Myocyte (in vitro differentiated cells): ENCODE measurements around the gene TMTC2. TPM values are rescaled to one million over a fixed set of nuclear protein-coding genes. Genes with fewer than 3 reads are reported as not detected.

ENCODE experiments used
- DNase-seq: peaks from one replicate; pipeline ENCODE4 v3.0.0-alpha.2; 2012; ENCODE audit warnings: low read depth
- polyA plus RNA-seq: library from polyadenylated mRNA; unstranded; fragments of >200 nt; gene quantifications from one replicate; pipeline ENCODE4 v1.2.1, GENCODE V29; 2012; ENCODE audit warnings: missing spikeins
- total RNA-seq: library from RNA; depleted of rRNA; stranded (reverse); fragments of >200 nt; gene quantifications from 2 replicates; pipeline ENCODE4 v1.2.3, GENCODE V29; 2014

TMTC2 gene
- total RNA-seq, result 0.62 and 0.78 TPM in 2 replicates
- polyA plus RNA-seq, result 0.26 TPM

DNA sequence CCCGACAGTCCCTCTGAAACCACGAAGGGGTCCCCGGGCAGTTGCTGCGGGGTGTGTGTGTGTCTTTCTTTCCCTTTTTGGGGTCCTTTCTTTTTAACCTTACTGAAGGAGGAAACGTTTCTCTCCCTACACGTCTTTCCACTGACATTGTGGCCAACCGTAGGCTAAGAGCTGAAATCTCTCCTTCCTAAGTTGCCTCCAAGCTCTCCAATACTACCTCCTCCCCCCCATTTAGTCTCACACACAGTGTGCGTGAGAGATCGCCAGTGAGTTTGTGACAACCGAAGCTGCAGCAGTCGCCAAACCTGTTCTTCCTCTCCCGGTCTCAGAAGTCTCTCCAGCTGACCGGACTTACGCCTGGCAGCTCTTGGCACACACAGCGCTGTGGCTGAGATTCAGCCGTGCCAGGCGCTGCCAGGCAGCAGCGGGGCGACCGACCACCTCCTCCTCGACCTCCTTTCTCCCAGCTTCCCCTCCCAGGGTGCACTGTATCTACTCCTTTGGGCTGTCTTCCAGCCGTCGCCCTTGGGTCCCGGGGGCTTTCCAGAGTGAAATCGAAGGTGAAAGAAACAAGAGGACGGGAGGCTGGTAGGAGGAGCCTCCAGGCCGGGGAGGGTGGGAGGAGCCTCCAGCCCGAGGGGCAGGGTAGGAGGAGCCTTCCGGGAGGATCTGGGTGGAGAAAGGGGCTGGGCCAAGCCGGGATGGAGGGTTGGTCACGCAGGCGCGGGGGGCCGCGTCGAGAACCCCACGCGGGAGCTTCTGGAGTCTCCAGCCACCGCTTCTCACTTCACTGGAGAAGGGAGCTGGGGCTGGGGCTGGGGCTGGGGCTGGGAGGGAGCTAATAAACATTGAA, at the start of gene TMTC2:
TMTC2 (plus strand) TSS at position 739 of the 853 bp plus-strand sequence.
- DNase-seq, result peak; percentile 94

DNA sequence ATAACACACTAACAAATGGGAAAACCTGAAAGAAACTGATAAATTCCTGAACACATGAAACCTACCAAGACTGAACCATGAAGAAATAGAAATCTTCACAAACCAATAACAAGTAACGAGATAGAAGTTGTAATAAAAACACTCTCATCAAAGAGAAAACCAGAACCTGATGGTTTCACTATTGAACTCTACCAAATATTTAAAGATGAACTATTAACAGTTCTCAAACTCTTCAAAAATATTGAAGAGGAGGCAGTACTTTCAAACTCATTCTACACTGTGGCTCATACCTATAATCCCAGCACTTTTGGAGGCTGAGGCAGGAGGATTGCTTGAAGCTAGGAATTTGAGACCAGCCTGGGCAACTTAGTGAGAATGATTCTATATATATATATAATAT, 48.4 kb upstream of the TMTC2 start:
- no peak for DNase-seq

DNA sequence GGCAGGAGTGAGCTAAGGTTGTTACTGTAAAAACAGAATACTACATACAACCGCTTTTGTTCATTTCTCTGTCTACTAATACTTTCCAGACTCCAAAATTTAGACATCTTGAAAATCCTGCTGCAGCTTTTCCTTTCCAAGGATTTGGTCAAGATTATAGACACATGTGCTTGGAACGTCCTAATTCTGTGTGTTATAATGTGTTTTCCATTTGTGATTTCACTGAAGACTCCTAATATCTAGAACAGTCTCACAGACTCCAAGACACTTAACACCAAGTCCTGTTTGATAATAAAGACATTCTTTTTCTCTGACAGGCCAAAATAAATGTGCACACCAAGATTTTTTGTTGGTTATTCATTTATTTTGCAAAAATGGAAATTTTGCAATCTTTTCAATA, 41.8 kb upstream of the TMTC2 start:
- DNase-seq, result no peak

DNA sequence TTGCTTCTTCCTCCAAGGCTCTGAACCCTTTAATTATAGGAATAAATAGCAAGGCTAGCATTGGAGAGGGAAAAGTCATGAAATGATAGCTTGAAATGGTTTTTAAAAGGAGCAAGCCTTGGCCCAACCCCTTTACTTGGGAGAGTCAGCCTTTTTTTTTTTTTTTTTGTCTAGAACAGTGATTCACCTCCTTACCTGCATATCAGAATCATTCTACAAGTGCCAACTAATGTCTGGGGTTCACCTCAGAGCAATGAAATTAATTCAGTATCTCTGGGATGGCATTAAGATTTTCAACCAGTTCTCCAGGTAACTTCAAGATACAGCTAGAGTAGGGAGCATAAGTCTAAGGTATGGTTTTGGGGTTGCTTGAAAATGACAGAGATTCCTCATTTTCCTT, 41.3 kb upstream of the TMTC2 start:
- no peak for DNase-seq

DNA sequence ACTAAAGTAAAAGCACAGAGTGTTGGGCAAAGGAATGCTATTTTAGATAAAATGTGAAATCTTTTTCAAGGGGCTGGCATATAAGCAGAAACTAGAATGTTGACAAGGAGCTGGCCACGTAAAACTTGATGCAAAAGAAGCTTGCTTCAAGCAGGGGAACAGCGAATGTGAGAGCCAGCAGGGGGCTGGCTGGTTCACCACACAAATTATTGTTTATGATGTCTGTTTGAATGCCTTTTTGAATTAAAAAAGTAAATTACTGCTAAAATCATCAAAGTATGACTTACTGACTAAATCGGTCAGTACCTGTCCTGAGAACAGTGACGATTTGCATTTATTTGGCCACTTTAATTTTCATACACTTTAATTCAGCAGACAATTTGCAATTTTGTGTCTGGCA, 38.9 kb upstream of the TMTC2 start:
- no peak for DNase-seq

DNA sequence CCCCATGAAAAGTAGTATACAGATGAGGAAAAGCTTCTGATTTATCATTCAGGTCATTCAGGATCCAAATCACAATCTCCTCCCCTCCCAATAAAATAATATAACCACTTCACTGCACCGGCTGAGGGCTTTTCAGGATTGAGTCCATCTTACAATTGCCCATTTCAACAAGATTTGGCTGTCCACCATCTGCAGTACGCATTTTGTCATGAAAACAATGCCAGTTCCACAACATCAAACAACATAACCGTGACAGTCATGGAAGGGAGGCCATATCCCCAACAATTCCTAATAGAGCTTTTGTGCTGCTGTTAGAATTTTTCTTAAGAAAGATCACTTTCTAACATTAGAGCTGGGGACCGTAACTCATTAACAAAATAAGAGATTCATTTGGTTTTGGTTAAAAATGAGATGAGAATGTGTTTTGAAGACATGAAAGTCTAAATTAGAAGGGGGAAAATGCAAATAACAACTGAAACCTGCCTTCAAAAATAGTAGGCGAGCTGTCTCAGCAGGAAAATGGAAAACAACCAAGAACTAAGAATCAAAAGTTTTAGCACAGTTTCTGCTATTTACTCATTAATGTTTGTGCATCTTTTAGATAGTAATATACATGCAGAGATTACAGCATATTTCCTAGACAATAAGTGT, 38.3 kb upstream of the TMTC2 start:
- no peak for DNase-seq

DNA sequence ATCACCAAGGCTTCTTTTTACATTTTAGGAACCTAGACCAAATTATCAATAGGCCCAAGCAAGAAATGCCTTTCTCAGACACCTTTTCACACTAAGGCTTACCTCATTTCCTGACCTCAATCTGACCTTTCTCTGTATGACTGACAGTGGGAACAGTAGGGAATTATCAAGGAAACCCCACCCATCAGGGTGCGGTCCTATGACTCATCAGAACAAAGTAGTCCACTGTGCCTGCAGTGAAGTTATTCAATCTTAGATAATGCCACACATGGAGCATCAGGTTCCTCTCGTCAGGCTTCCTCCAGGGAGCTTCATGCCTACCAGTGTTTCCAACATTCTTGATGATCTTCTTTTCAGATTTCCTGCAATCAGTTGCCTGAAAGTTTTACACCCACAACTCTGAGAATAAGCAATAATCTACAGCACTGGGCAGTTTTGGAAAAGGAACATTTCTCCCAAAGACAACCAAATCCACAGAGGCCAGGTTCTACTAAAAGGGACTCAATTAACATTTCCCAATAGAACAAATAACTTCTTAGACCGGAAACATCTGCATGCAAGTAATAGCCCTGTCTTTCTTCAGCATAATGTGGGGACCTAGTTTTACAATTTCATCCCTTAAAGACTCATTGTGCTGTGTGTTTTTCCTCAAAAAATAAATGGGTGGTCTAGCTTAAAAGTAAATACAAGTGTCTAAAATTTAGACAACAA, 35.9 kb upstream of the TMTC2 start:
- peak; percentile 38 for DNase-seq

DNA sequence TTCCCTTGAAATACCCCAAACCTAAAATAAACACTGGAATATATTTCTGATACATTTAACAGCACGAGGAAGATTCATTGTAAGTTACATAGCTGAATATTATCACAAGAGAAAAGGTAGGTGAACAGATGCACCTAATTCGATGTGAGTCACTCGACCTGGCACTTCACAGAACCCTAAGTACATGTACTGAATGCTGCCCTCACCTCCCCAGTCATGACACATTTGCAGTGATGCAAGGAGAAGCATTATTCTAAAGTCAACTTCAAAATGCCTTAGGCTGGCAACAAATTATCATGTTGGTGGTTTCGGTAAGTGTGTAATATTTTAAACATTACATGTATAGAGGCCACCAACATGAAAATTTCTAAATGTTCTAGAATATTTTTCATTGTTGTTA, 35.2 kb upstream of the TMTC2 start:
- no peak for DNase-seq

DNA sequence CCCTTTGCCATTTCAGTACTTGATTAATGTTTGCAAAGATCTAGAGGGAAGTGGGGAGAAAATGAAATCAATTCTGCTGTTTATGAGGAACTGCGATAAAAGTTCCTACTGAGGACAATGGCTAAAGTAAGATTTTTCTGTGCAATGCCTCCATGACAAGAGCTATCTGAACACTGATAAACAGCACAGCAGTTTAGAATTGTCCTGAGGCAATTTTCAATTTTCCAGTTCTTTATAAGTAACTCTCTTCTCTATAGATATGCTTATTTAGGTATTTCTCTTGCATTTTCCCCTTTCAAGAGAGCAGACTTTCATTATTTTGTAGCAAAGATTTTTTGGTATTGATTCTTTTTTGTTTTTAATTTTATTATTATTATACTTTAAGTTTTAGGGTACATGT, 34.6 kb upstream of the TMTC2 start:
- DNase-seq, result no peak

DNA sequence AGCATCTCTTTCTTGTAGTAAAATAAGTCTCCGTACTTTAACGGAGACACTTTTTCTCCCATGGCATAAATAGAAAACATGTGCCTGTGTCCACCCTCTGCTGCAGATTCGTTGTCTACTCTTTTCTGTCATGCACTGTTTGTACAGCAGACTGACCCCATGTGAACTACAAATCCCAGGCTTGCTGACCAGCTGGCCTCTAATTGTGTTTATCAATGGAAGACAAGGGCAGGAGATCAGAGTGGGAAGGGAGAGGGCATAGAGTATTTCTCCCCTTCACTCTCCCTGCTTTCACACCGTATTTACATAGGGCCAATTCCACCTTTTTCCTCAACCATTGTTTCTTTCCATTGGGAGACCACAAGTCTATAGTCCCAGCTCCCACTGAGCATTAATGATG, 31.0 kb upstream of the TMTC2 start:
- no peak for DNase-seq

DNA sequence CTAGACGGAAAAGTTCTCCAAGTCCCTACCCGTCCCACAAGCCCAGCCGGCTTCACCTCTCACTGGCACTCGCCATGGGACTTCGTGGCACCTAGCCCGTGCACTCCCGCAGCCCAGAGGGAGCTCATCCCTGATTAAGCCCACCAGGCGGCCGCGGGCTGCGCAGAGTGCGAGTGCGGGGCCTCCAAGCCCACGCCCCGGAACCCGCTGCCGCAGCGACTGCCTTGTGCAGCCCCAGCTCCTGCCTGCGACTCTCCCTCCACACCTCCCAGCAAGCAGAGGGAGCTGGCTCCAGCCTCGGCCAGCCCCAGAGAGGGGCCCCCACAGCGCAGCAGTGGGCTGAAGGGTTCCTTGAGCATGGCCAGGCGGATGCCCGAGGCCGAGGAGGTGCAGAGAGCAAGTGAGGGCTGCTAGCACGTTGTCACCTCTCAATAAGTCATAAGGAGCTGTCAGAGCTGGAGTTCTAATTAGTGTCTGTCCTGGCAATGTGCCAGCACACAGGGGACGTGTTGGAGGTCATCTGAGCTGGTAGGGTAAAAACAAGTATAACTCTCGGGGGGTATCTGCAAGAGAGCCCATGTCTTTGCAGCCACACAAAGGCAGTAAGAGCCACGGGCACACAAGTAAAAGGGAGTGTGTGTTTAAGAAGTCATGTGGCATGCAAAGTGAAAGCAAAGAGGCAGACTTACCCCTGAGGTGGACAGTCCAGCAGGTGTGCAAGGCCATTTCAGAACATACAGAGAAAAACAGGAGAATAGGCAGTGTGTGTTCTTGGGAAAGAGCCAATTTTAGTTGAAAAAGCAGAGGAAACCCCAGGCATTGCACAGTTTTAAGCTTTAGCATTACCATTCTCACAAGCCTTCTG, 27.1 kb upstream of the TMTC2 start:
- DNase-seq, result no peak

DNA sequence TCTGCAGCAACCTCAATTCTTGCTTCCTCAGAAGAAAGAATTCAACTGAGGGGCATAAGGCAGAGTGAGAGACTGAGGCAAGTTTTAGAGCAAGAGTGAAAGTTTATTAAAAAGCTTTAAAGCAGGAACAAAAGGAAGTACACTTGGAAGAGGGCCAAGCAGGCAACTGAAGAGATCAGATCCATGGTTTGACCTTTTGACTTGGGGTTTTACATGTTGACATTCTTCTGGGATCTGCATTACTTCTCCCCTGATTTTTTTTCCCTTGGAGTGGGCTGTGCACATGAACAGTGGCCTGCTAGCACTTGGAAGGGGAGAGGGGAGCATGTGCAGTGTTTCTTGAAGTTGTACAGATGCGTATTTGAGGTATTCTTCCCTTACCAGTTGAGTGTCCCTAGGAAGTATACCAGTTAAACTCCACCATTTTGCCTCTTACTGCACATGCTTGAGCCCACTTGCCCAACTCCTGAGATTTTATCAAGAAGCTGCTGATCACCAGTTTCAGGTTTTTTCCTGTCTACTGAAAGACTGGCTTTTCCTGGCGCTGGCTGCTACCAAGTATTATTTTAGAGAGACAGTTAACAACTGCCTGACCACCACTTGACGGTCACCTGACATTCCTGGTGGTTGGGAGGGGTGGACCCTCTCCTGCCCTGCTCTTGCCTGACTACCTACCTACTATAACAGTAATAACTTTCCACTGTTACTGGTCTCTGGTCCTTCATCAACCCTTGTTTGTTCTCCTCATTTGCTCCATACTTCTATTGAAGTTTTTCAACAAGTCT, 26.0 kb upstream of the TMTC2 start:
- peak; percentile 9 for DNase-seq

DNA sequence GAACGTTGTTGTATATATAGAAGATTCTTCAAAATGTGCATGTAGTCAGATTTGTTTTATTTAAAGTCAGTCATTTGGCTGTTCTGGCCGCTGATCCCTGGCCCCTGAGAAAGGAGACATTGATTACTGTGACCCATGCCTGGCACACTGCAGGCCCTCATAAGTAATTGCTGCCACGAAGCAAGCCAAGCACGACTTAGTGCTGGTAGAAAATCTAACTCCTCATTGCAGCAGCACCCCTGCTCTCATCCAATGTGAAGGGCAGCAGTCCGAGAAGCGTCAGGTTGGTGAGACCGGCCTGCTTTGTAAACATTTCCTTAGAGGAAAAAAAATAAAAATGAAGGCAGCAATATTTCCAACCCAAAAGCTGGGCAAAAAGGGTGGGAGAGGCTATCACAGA, 22.8 kb upstream of the TMTC2 start:
- DNase-seq, result no peak

DNA sequence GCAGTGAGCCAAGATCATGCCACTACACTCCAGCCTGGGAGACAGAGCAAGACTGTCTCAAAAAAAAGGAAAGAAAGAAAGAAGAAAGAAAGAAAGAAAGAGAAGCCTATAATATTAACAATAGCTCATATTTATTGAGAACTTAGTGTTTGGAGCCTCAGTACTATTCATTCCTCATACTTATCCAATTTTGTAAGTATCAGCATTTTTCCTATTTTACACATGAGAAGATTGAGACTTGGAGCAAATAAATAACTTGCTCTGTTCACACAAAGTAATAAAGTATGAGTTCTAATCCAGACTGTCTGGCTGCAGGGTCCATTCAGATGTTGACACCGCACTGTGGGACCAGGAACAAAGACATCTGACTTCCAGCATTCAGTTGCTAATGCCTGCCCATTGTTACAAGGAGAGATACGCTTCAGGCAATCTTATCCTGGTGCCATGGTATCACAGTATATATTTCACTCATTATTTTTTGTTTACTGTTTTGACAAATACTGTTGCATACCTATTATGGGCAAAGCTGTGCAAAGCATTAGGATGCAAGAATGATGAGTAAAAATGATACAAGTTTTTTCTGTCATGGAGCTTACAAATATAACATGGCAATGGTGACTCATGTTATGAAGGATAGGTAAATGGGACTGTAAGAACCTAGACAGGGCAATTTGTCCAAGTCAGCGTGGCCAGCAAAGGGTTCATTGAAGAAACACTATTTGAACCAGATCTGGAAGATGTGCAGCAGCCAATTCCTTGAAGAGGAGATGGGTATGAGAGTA, 21.4 kb upstream of the TMTC2 start:
- no peak for DNase-seq

DNA sequence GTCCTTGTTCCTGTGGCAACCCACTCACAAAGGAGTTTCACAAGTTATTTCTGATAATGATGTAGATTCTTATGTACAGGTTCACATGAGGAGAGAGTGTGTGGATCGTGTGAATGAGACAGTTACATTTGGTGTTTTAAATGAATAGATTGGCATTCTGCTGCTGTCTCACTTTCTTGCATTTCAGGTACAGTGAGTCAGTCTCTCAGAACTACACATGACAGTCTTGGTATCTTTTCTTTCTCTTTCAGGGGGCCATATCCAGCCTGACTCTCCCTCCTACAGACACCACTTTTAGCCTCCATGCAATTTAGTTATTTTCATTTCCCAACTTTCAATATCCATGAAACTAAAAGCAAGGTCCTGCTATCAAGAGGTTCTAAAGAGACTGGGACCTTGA, 19.9 kb upstream of the TMTC2 start:
- no peak for DNase-seq

DNA sequence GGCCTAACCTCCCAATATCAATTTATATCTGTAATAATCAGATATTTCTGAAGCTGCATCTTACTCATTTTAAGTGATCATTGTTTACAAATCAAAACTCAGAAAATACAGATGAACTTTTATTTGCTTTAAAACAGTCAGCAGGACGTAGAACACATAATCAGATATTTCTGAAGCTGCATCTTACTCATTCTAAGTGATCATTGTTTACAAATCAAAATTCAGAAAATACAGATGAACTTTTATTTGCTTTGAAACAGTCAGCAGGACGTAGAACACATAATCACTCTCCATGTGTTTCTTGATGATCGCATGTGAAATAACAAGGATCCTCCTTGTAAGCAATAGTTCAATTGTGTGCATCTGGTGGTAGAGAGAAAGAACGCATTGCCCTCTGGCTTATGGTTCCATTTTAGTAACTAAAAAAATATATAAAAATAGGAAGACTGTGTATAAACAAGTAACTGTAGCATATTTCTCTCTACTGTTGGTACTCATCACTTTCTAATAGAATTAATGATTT, 15.0 kb upstream of the TMTC2 start:
- DNase-seq, result no peak

DNA sequence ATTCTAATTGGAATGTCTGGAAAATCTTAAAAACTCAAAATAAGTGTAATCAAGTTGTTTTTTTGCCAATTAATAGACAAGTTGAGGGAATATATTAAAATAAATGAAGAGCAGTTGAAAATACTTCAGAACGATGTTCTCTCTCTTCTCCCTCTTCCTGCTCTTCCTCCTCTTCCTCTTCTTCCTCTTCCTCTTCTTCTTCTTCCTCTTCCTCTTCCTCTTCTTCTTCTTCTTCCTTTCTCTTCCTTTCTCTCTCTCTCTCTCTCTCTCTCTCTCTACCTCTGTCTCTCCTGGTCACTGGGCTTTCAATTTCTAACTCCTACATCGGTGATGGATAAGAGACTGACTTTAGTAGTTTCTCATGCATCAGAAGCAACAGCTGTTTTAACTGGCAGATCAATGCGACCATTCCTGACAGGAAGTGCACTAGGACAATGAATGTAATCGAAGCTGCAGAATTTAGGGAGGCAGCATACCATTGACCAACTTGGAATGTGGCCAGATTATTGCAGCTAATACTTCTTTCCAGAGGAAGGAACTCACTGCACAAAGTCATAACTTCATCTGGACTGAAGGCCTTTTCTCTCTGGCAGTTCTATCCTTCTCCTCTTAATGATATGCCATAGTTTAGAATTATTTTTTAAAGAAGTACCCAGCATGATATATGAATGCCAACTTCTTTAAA, 13.8 kb upstream of the TMTC2 start:
- no peak for DNase-seq

DNA sequence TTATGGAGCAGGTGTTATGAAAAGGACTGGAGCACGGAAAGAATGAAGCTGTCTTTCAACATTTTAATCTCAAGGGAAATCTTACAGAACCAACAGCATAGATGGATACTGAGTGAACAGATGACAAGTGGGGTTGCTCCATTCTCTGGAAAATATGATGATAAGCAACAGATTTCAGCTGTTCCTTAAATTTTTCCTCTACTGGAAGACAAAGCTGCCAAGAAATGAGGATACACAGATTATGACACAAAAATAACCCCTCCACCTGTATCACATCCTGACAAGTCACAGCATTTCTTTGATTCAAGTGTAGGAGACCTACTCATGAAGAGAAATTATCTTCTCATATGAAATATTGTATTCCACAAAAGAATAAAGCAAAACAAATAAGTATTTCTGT, 13.0 kb upstream of the TMTC2 start:
- DNase-seq, result no peak

DNA sequence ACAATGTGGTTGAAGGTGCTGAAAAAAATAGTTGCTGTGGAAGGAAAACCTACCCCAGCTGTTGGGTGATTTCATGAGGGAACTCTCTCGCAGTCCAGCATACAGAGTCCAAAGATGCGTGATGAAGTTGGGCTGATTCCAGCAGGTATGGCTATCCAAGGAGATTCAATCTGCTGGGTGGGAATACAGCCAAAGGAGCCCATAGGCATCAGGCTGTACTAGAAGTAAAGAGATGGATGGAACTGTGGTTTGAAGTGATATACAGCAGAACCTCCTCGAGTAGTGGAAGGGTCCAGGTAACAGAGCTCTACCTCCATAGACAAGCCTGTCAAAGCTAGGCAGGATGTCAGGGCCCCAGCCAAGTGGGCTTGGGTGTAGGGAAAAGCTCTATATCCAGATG, 11.5 kb upstream of the TMTC2 start:
- no peak for DNase-seq
